HepG2 (cell line): ENCODE measurements around the gene ENDOG. TPM values are rescaled to one million over a fixed set of nuclear protein-coding genes. Genes with fewer than 3 reads are reported as not detected.

ENCODE experiments used
- ATAC-seq: fragments of 200-7000 bp; cut with Tn5 transposase; 3 replicates; pipeline ENCODE4 v1.9.1; 2020; ENCODE audit warnings: mild to moderate bottlenecking, moderate library complexity
- BruUV-seq: library from RNA; stranded (reverse); fragments of 400-500 nt; replicated peaks from 2 replicates; lab custom pipeline; 2021; lab: Mats Ljungman, UMichigan
- CTCF ChIA-PET: fragments of 300-600 bp; formaldehyde crosslinking; extraction: SDS; loops from one replicate; lab custom pipeline; 2021; ENCODE audit warnings: low total read pairs, inconsistent platforms, low intra/inter-chr PET ratio; lab: Yijun Ruan, JAX
- POLR2A ChIA-PET: fragments of 350-600 bp; sonication (Branson Sonifier 250); formaldehyde crosslinking; loops from one replicate; lab custom pipeline; 2020; ENCODE audit warnings: antibody characterized with exemption, inconsistent platforms; lab: Yijun Ruan, JAX
- DNase-seq: peaks from one replicate; pipeline ENCODE4 v3.0.0-alpha.2; 2015; ENCODE audit warnings: low spot score
- FAIRE-seq: peaks from 3 replicates; lab custom pipeline; 2011; peaks lifted over from hg19 to GRCh38; lab: Jason Lieb, UNC
- H2AFZ ChIP-seq: one replicate; pipeline ENCODE4 v1.6.1; 2011; ENCODE audit warnings: low read length, inconsistent platforms
- H3K27ac ChIP-seq: fragments of 300-600 bp; 3 replicates; pipeline ENCODE4 v1.8.0; 2011; ENCODE audit warnings: mixed run types, mild to moderate bottlenecking, mixed read lengths, low read length, inconsistent platforms; ENCODE audit not compliant: insufficient read depth; ENCODE audit errors: extremely low read length
- H3K27me3 ChIP-seq, 2 experiments: fragments of 200-600 bp in 1 of 2; 2 replicates in 1 of 2; 3 replicates in 1 of 2; pipeline versions ENCODE4 v1.6.0 to v1.8.0; 2011; ENCODE audit warnings: low read length in 2 of 2, mild to moderate bottlenecking in 2 of 2, moderate library complexity in 2 of 2, inconsistent platforms in 1 of 2; ENCODE audit not compliant: insufficient read depth in 2 of 2, control insufficient read depth in 1 of 2
- H3K36me3 ChIP-seq, 2 experiments: fragments of 200-600 bp in 1 of 2; replicated peaks in 1 of 2; 2 replicates in 1 of 2; 3 replicates in 1 of 2; pipeline versions ENCODE4 v1.5.1 to v1.8.0; 2011; ENCODE audit warnings: low read length in 2 of 2, inconsistent platforms in 1 of 2; ENCODE audit not compliant: insufficient read depth in 2 of 2, control insufficient read depth in 1 of 2
- H3K4me1 ChIP-seq: 2 replicates; pipeline ENCODE4 v1.5.1; 2012; ENCODE audit warnings: low read length, inconsistent platforms; ENCODE audit not compliant: insufficient read depth
- H3K4me2 ChIP-seq: 2 replicates; pipeline ENCODE4 v1.6.0; 2011; ENCODE audit warnings: low read depth, low read length, inconsistent platforms
- H3K4me3 ChIP-seq, 3 experiments: fragments of 200-600 bp in 1 of 3; sonication (generic), shearing (Covaris generic) in 1 of 3; replicated peaks in 1 of 3; 2 replicates each; pipeline ENCODE4 v1.5.1; 2011 to 2016; ENCODE audit warnings: low read length in 3 of 3, inconsistent platforms in 2 of 3, low read depth in 2 of 3, mild to moderate bottlenecking in 2 of 3, control low read depth in 1 of 3, mixed read lengths in 1 of 3; ENCODE audit not compliant: insufficient read depth in 1 of 3
- H3K79me2 ChIP-seq: one replicate; pipeline ENCODE4 v1.6.1; 2011; ENCODE audit warnings: low read length, inconsistent platforms; ENCODE audit not compliant: insufficient read depth
- H3K9ac ChIP-seq: 2 replicates; pipeline ENCODE4 v1.6.0; 2011; ENCODE audit warnings: mild to moderate bottlenecking, low read depth, low read length, inconsistent platforms; ENCODE audit not compliant: insufficient read depth
- H3K9me3 ChIP-seq: 2 replicates; pipeline ENCODE4 v1.5.1; 2012; ENCODE audit warnings: mild to moderate bottlenecking, low read length
- H4K20me1 ChIP-seq: 2 replicates; pipeline ENCODE4 v1.6.0; 2011; ENCODE audit warnings: inconsistent platforms, mild to moderate bottlenecking, low read length, moderate library complexity; ENCODE audit not compliant: insufficient read depth
- ETS1 ChIP-seq: sonication (generic); formaldehyde crosslinking; IDR thresholded peaks from 2 replicates; pipeline ENCODE4 v1.4.0; 2020; ENCODE audit warnings: missing genetic modification reagents
- GATAD1 ChIP-seq: IDR thresholded peaks from 2 replicates; pipeline ENCODE4 v1.6.1; 2016; ENCODE audit warnings: missing genetic modification reagents, missing compliant biosample characterization
- GPBP1L1 ChIP-seq: sonication (generic); formaldehyde crosslinking; IDR thresholded peaks from 2 replicates; pipeline ENCODE4 v1.5.0; 2020; ENCODE audit warnings: mild to moderate bottlenecking, missing genetic modification reagents
- HDAC6 ChIP-seq: fragments of 200-600 bp; sonication (generic); IDR thresholded peaks from 2 replicates; pipeline ENCODE4 v1.7.0; 2017; ENCODE audit warnings: mild to moderate bottlenecking, antibody characterized with exemption, low read length, low read depth
- IKZF4 ChIP-seq: sonication (generic); formaldehyde crosslinking; IDR thresholded peaks from 2 replicates; pipeline ENCODE4 v1.5.1; 2020; ENCODE audit warnings: borderline replicate concordance, mild to moderate bottlenecking, low read depth, missing genetic modification reagents; ENCODE audit errors: not compliant biosample characterization
- KDM5A ChIP-seq: fragments of 200-600 bp; sonication (generic); IDR thresholded peaks from 2 replicates; pipeline ENCODE4 v1.7.0; 2018; ENCODE audit warnings: antibody characterized with exemption, mild to moderate bottlenecking, low read length, borderline replicate concordance
- KDM6A ChIP-seq: IDR thresholded peaks from 2 replicates; pipeline ENCODE4 v1.6.1; 2016; ENCODE audit warnings: low read depth
- MIXL1 ChIP-seq: IDR thresholded peaks from 2 replicates; pipeline ENCODE4 v1.6.1; 2016
- PLRG1 ChIP-seq: fragments of 450-650 bp; conservative IDR thresholded peaks from 2 replicates; pipeline ENCODE4 v1.6.1; 2016
- TBL1XR1 ChIP-seq: fragments of 150-350 bp; IDR thresholded peaks from 2 replicates; pipeline ENCODE4 v1.6.1; 2014; ENCODE audit warnings: borderline replicate concordance, low read length; ENCODE audit not compliant: partially characterized antibody
- ZBTB7A ChIP-seq: sonication (generic); formaldehyde crosslinking; IDR thresholded peaks from 2 replicates; pipeline ENCODE4 v1.8.0; 2022; ENCODE audit warnings: mild to moderate bottlenecking, missing genetic modification reagents
- ZNF234 ChIP-seq: sonication (generic); formaldehyde crosslinking; conservative IDR thresholded peaks from 2 replicates; pipeline ENCODE4 v1.5.1; 2020; ENCODE audit warnings: mild to moderate bottlenecking, missing genetic modification reagents
- ZNF24 ChIP-seq: fragments of 450-650 bp; IDR thresholded peaks from 2 replicates; pipeline ENCODE4 v1.6.1; 2017; ENCODE audit warnings: antibody characterized with exemption, mild to moderate bottlenecking
- ZNF616 ChIP-seq: sonication (generic); formaldehyde crosslinking; IDR thresholded peaks from 2 replicates; pipeline ENCODE4 v1.5.0; 2020; ENCODE audit warnings: low read depth, mild to moderate bottlenecking, missing genetic modification reagents
- ZNF747 ChIP-seq: sonication (generic); formaldehyde crosslinking; IDR thresholded peaks from 2 replicates; pipeline ENCODE4 v1.8.1; 2023; ENCODE audit warnings: missing genetic modification reagents, mild to moderate bottlenecking, borderline replicate concordance
- ZNF75D ChIP-seq: sonication (generic); formaldehyde crosslinking; IDR thresholded peaks from 2 replicates; pipeline ENCODE4 v1.8.1; 2023; ENCODE audit warnings: missing genetic modification reagents, mild to moderate bottlenecking, borderline replicate concordance
- ZSCAN21 ChIP-seq: sonication (generic); formaldehyde crosslinking; IDR thresholded peaks from 2 replicates; pipeline ENCODE4 v1.8.0; 2022; ENCODE audit warnings: mild to moderate bottlenecking, missing genetic modification reagents, moderate library complexity, borderline replicate concordance
- WGBS: methylation state at CpG from one replicate; pipeline ENCODE4 v1.1.6; 2017; ENCODE audit warnings: low lambda C conversion rate; 5-methylcytosine and 5-hydroxymethylcytosine counted together
- in situ Hi-C: cut with HindIII; loops from 2 replicates; pipeline ENCODE4 v1.10.0; 2017; ENCODE audit warnings: low pct_unique_long_range_greater_than_20kb; ENCODE audit not compliant: extremely low pct_ligation_motif_present
- intact Hi-C: fragments of 100-400 bp; cut with micrococcal nuclease; formaldehyde crosslinking; loops from one replicate; pipeline ENCODE4 v1.10.0; 2022; ENCODE audit not compliant: unreplicated experiment
- polyA plus RNA-seq, 8 experiments: library from polyadenylated mRNA; depleted of rRNA in 3 of 8; stranded (reverse) in 7 of 8; unstranded in 1 of 8; fragments of >200 nt; fragmentation: Illumina TruSeq in 4 of 8; extraction: Trizol in 4 of 8; gene quantifications; 2 replicates each; pipeline versions ENCODE4 v1.2.1 to v1.2.3, GENCODE V29; 2011 to 2016; ENCODE audit warnings: low read depth in 4 of 8, missing spikeins in 1 of 8, mixed read lengths in 1 of 8; ENCODE audit not compliant: insufficient read depth in 1 of 8
- total RNA-seq, 5 experiments: library from RNA; depleted of rRNA; stranded (reverse); fragments of >200 nt; fragmentation: Illumina TruSeq; extraction: Trizol; gene quantifications; 2 replicates each; pipeline ENCODE4 v1.2.3, GENCODE V29; 2016; ENCODE audit warnings: low read depth in 1 of 5

ENDOG gene
- total and polyA plus RNA-seq, 2 of the 13 experiments (the other 11 are each of a cell fraction or from before 2014, with no cell fraction given): 26.3 to 28.8 TPM

- Histone ChIP-seq H2AFZ (no peak overlapping the region), H3K27me3 (no peaks in the 10 kb centered on the region), H3K36me3 (peaks cover 18 to 43% of the 10 kb centered on the region in 2 experiments), H3K4me1 (no peaks in the 10 kb centered on the region), H3K79me2 (no peaks in the 10 kb centered on the region), H3K27ac (no peak overlapping the region), H3K9me3 (no peaks in the 10 kb centered on the region), H3K4me3 (no peak overlapping the region), H3K4me2 (no peak overlapping the region), H4K20me1 (no peaks in the 10 kb centered on the region), H3K9ac (no peak overlapping the region)
- ATAC-seq (no peak), DNase-seq (no peak), FAIRE-seq (no peak)
- WGBS: 97% methylated on average over 5 of the region's 7 CpGs
- POLR2A ChIA-PET: no interaction called here
- no TSS peak for BruUV-seq
- CTCF ChIA-PET: no interaction called here
- in situ Hi-C loops: no loop called here
- intact Hi-C loops: no loop called here
- TF ChIP-seq MIXL1 (CRISPR knock-in tag) (no peak), ZBTB7A (CRISPR knock-in tag) (no peak), IKZF4 (no peak), KDM5A (no peak), KDM6A (CRISPR knock-in tag) (no peak), ETS1 (no peak), ZNF24 (no peak), HDAC6 (no peak), ZNF747 (CRISPR knock-in tag) (no peak), PLRG1 (no peak), ZSCAN21 (CRISPR knock-in tag) (no peak), TBL1XR1 (no peak), GPBP1L1 (CRISPR knock-in tag) (no peak), ZNF75D (no peak), ZNF616 (CRISPR knock-in tag) (no peak), GATAD1 (CRISPR knock-in tag) (no peak), ZNF234 (CRISPR knock-in tag) (no peak)
Measured at GRCh38 chr9:128800061-128800460, 18.2 kb upstream of the ENDOG start.
